Hepatocyte (in vitro differentiated cells): ENCODE results near the gene ZC3H12C. TPM values are rescaled to one million over a fixed set of nuclear protein-coding genes. Genes with fewer than 3 reads are reported as not detected.

Source experiments
- DNase-seq: peaks from one replicate; pipeline ENCODE4 v3.0.0-alpha.2; 2016; ENCODE audit warnings: low spot score
- H2AFZ ChIP-seq: fragments of 200-600 bp; sonication (generic); 2 replicates; pipeline ENCODE4 v1.6.0; 2016; ENCODE audit warnings: antibody characterized with exemption, mild to moderate bottlenecking
- H3K27ac ChIP-seq: fragments of 200-600 bp; sonication (generic); 2 replicates; pipeline ENCODE4 v1.5.1; 2016; ENCODE audit warnings: mild to moderate bottlenecking
- H3K27me3 ChIP-seq: fragments of 200-600 bp; sonication (generic); 2 replicates; pipeline ENCODE4 v1.6.1; 2016
- H3K36me3 ChIP-seq: fragments of 200-600 bp; sonication (generic); replicated peaks from 2 replicates; pipeline ENCODE4 v1.5.1; 2016; ENCODE audit warnings: low read depth; ENCODE audit not compliant: insufficient read depth
- H3K4me1 ChIP-seq: fragments of 200-600 bp; sonication (generic); 2 replicates; pipeline ENCODE4 v1.5.1; 2016; ENCODE audit warnings: mild to moderate bottlenecking, moderate library complexity; ENCODE audit not compliant: insufficient read depth
- H3K4me2 ChIP-seq: fragments of 200-600 bp; sonication (generic); 2 replicates; pipeline ENCODE4 v1.6.0; 2016
- H3K4me3 ChIP-seq: fragments of 200-600 bp; sonication (generic); 2 replicates; pipeline ENCODE4 v1.5.1; 2016; ENCODE audit warnings: mild to moderate bottlenecking
- H3K79me2 ChIP-seq: fragments of 200-600 bp; sonication (generic); 2 replicates; pipeline ENCODE4 v1.6.0; 2017; ENCODE audit warnings: mild to moderate bottlenecking
- H3K9me2 ChIP-seq: fragments of 200-600 bp; sonication (generic); replicated peaks from 2 replicates; pipeline ENCODE4 v1.6.0; 2017; ENCODE audit warnings: mild to moderate bottlenecking; ENCODE audit not compliant: insufficient read depth
- H3K9me3 ChIP-seq: fragments of 200-600 bp; sonication (generic); 2 replicates; pipeline ENCODE4 v1.5.1; 2016; ENCODE audit warnings: low read depth, mild to moderate bottlenecking
- H4K20me1 ChIP-seq: fragments of 200-600 bp; sonication (generic); 2 replicates; pipeline ENCODE4 v1.6.0; 2016; ENCODE audit warnings: mild to moderate bottlenecking; ENCODE audit not compliant: insufficient read depth, poor library complexity, severe bottlenecking
- EZH2 ChIP-seq: fragments of 200-600 bp; sonication (generic); IDR thresholded peaks from 2 replicates; pipeline ENCODE4 v1.6.1; 2016; ENCODE audit warnings: antibody characterized with exemption, mild to moderate bottlenecking, borderline replicate concordance
- EZH2phosphoT487 ChIP-seq: fragments of 200-600 bp; sonication (generic); IDR thresholded peaks from one replicate; pipeline ENCODE4 v1.6.1; 2018; ENCODE audit warnings: antibody characterized with exemption, mild to moderate bottlenecking, low read depth, moderate library complexity; ENCODE audit not compliant: unreplicated experiment, severe bottlenecking
- WGBS: methylation state at CpG from one replicate; pipeline ENCODE4 v1.1.6; 2016; ENCODE audit warnings: low lambda C conversion rate; ENCODE audit errors: missing lambda C conversion rate; 5-methylcytosine and 5-hydroxymethylcytosine counted together
- polyA plus RNA-seq: library from polyadenylated mRNA; unstranded; fragments of >200 nt; fragmentation: Nextera tagmentation; extraction: Ambion mirVana; gene quantifications from 2 replicates; pipeline ENCODE4 v1.2.1, GENCODE V29; 2016
- total RNA-seq: library from RNA; depleted of rRNA; stranded (reverse); fragments of >200 nt; gene quantifications from 2 replicates; pipeline ENCODE4 v1.2.3, GENCODE V29; 2014
- TF ChIP-seq, protein P1 (sequence below): fragments of 200-600 bp; sonication (generic); IDR thresholded peaks from 2 replicates; pipeline ENCODE4 v1.5.1; 2016; ENCODE audit warnings: antibody characterized with exemption, mild to moderate bottlenecking; ENCODE audit not compliant: poor library complexity

ZC3H12C gene
- total and polyA plus RNA-seq, 2 experiments from 2014 or later, result 1.7 to 12.3 TPM

DNA sequence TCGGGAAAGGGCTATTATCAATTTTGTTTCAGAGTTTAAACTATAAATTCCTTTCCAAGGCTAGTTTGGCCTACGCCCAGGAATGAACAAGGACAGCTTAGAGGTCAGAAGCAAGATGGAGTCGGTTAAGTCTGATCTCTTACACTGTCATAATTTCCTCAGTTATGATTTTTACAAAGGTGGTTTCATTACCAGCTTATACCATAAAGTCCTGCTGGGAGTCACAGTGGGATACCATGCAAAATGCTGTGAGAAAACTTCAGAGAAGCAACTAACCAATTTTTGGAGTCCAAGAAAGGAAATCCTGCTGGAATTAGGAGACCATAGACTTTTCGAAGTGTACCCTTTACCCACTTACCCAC is 17.4 kb upstream of the ZC3H12C start:
- Histone ChIP-seq H3K27ac (peak overlapping the region; percentile 82), H3K27me3 (no peaks in the 10 kb centered on the region), H3K4me3 (no peak overlapping the region), H3K9me3 (no peaks in the 10 kb centered on the region), H3K36me3 (no peaks in the 10 kb centered on the region), H3K79me2 (no peaks in the 10 kb centered on the region), H3K4me2 (peak overlapping the region; percentile 34), H4K20me1 (no peaks in the 10 kb centered on the region), H3K9me2 (no peaks in the 10 kb centered on the region), H3K4me1 (peaks cover 22% of the 10 kb centered on the region), H2AFZ (no peak overlapping the region)
- DNase-seq, result no peak
- WGBS, result 57% methylated on average over 4 of the region's 4 CpGs
- TF ChIP-seq EZH2 (no peak), EZH2phosphoT487 (no peak)
- TF ChIP-seq, protein P1, sequence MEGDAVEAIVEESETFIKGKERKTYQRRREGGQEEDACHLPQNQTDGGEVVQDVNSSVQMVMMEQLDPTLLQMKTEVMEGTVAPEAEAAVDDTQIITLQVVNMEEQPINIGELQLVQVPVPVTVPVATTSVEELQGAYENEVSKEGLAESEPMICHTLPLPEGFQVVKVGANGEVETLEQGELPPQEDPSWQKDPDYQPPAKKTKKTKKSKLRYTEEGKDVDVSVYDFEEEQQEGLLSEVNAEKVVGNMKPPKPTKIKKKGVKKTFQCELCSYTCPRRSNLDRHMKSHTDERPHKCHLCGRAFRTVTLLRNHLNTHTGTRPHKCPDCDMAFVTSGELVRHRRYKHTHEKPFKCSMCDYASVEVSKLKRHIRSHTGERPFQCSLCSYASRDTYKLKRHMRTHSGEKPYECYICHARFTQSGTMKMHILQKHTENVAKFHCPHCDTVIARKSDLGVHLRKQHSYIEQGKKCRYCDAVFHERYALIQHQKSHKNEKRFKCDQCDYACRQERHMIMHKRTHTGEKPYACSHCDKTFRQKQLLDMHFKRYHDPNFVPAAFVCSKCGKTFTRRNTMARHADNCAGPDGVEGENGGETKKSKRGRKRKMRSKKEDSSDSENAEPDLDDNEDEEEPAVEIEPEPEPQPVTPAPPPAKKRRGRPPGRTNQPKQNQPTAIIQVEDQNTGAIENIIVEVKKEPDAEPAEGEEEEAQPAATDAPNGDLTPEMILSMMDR, result no peak

DNA sequence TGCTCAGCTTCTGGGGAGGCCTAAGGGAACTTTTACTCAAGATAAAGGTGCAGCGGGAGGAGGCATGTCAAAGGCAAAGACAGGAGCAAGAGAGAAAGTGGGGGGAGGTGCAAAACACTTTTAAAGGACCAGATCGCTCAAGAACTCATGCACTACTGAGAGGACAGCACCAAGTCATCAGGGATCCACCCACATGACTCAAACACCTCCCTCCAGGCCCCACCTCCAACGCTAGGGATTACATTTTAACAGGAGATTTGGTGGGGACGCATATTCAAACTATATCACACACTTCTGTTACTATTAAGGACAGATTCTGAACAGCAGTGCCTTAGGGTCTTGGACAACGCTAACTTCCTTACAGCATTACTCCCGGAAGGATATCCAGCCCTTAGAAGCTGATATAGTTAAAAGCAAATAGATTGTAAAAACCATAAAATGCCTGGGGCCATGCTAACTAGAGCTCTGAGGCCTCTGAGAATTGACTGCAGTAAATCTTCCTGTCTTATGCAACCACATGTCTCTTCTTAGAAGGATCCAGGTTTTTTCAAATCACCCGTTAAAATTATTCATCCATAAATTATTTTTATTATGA is 16.7 kb upstream of the ZC3H12C start:
- no peak overlapping the region for H2AFZ ChIP-seq
- 24% methylated on average over 7 of the region's 7 CpGs for WGBS
- H3K36me3 ChIP-seq, result no peaks in the 10 kb centered on the region
- H3K79me2 ChIP-seq, result no peaks in the 10 kb centered on the region
- H4K20me1 ChIP-seq, result no peaks in the 10 kb centered on the region
- peaks cover 22% of the 10 kb centered on the region for H3K4me1 ChIP-seq
- H3K9me2 ChIP-seq, result no peaks in the 10 kb centered on the region
- H3K4me3 ChIP-seq, result no peak overlapping the region
- DNase-seq, result peak; percentile 75
- no peaks in the 10 kb centered on the region for H3K27me3 ChIP-seq
- peak overlapping the region; percentile 34 for H3K4me2 ChIP-seq
- H3K27ac ChIP-seq, result peak overlapping the region; percentile 82
- H3K9me3 ChIP-seq, result no peaks in the 10 kb centered on the region
- TF ChIP-seq EZH2, result no peak
- TF ChIP-seq EZH2phosphoT487, result no peak
- TF ChIP-seq, protein P1, result no peak

DNA sequence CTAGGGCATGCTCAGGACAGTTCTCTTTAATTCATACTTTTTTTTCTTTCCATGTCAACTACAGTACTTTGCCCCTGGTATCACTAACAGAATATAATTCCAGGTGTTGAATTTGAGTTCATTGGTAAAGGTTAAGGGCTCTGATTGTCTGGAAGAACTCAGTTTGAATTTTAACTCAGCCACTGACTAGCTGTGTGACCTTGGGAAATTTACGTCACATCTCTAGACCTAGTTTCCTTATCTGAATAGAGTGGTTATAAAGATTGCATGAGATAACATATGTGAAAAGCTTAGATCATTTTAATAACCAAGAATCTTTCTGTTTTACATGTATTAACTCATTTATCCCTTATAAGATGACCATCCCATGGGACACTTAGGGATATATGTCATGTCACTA is 15.8 kb upstream of the ZC3H12C start:
- H3K9me2 ChIP-seq, result no peaks in the 10 kb centered on the region
- H3K27ac ChIP-seq, result peak overlapping the region; percentile 82
- H3K36me3 ChIP-seq, result no peaks in the 10 kb centered on the region
- no peak for DNase-seq
- no peaks in the 10 kb centered on the region for H3K9me3 ChIP-seq
- H3K4me1 ChIP-seq, result peaks cover 22% of the 10 kb centered on the region
- H3K4me3 ChIP-seq, result no peak overlapping the region
- H4K20me1 ChIP-seq, result no peaks in the 10 kb centered on the region
- H3K27me3 ChIP-seq, result no peaks in the 10 kb centered on the region
- no peak for TF ChIP-seq EZH2phosphoT487
- no peak for TF ChIP-seq EZH2
- TF ChIP-seq, protein P1, result no peak
- H3K79me2 ChIP-seq, result no peaks in the 10 kb centered on the region
- peak overlapping the region; percentile 34 for H3K4me2 ChIP-seq
- WGBS, result 45% methylated on average over 1 of the region's 1 CpG
- no peak overlapping the region for H2AFZ ChIP-seq
